Lower leg skin (tissue), 4 donors: ENCODE data around the gene UBA6. TPM values are rescaled to one million over a fixed set of nuclear protein-coding genes. Genes with fewer than 3 reads are reported as not detected.

Experiments
- DNase-seq, 2 donors: peaks; one replicate each; pipeline ENCODE4 v3.0.0-alpha.2; 2019; ENCODE audit warnings: low spot score in 2 of 2
- H3K4me3 ChIP-seq: fragments of 200-600 bp; sonication (generic); 2 replicates; pipeline ENCODE4 v1.5.1; 2017; ENCODE audit warnings: mild to moderate bottlenecking, low read depth; ENCODE audit not compliant: poor library complexity, severe bottlenecking
- CTCF ChIP-seq, 3 donors: fragments of 450-650 bp; IDR thresholded peaks; one replicate each; pipeline ENCODE4 v1.5.1; 2016; ENCODE audit warnings: antibody characterized with exemption in 3 of 3, mild to moderate bottlenecking in 3 of 3, moderate library complexity in 2 of 3
- POLR2A ChIP-seq, 2 donors: fragments of 450-650 bp; IDR thresholded peaks; one replicate each; pipeline ENCODE4 v1.6.1; 2016 to 2017; ENCODE audit warnings: antibody characterized with exemption in 2 of 2, mild to moderate bottlenecking in 1 of 2, moderate library complexity in 1 of 2
- whole genome bisulfite sequencing, 2 donors: methylation state at CpG; one replicate each; pipeline ENCODE4 v1.1.5; 2018; 5-methylcytosine and 5-hydroxymethylcytosine counted together
- intact Hi-C: fragments of 100-400 bp; cut with DNase I; formaldehyde crosslinking; loops from one replicate; pipeline ENCODE4 v1.15.0; 2023; ENCODE audit warnings: low total_unique reads
- total RNA-seq, 4 donors: library from RNA; depleted of rRNA; stranded (reverse); fragments of >200 nt; gene quantifications; one replicate each; pipeline ENCODE4 v1.1.0, GENCODE V29; 2016

UBA6 gene
- total RNA-seq, 4 donors from 2014 or later, result 37.0 to 59.9 (median 43.4) TPM

GRCh38 chr4:67632492-67632891 lies 68.5 kb downstream of the UBA6 start:
- TF ChIP-seq POLR2A (IDR thresholded peaks at IDR 0.05) (no peak), CTCF (IDR thresholded peaks at IDR 0.05) (no peak)
- no peak overlapping the region for H3K4me3 ChIP-seq
- 80 to 85% methylated on average over 3 of the region's 3 CpGs for WGBS, 2 donors
- no peak for DNase-seq
- intact Hi-C loops, result no loop called here

GRCh38 chr4:67624939-67625338 lies 76.0 kb downstream of the UBA6 start:
- intact Hi-C loops, result no loop called here
- DNase-seq, result no peak
- no peak for TF ChIP-seq POLR2A (IDR thresholded peaks at IDR 0.05)
- no peak for TF ChIP-seq CTCF (IDR thresholded peaks at IDR 0.05)
- no peak overlapping the region for H3K4me3 ChIP-seq
- 79 to 81% methylated on average over 3 of the region's 3 CpGs for WGBS, 2 donors

GRCh38 chr4:67616478-67616877 lies 84.5 kb downstream of the UBA6 start:
- no peak overlapping the region for H3K4me3 ChIP-seq
- DNase-seq, result no peak
- TF ChIP-seq POLR2A (IDR thresholded peaks at IDR 0.05) (no peak), CTCF (IDR thresholded peaks at IDR 0.05) (no peak)
- WGBS, 2 donors, result 71 to 75% methylated on average over 1 of the region's 1 CpG
- intact Hi-C loops, result no loop called here

GRCh38 chr4:67615119-67615518 lies 85.8 kb downstream of the UBA6 start:
- no peak overlapping the region for H3K4me3 ChIP-seq
- 94 to 97% methylated on average over 5 of the region's 5 CpGs for WGBS, 2 donors
- TF ChIP-seq POLR2A (IDR thresholded peaks at IDR 0.05) (no peak), CTCF (IDR thresholded peaks at IDR 0.05) (no peak)
- intact Hi-C loops, result no loop called here
- DNase-seq, result no peak

GRCh38 chr4:67614186-67614585 lies 86.8 kb downstream of the UBA6 start:
- no peak for TF ChIP-seq CTCF (IDR thresholded peaks at IDR 0.05)
- no peak for TF ChIP-seq POLR2A (IDR thresholded peaks at IDR 0.05)
- WGBS, 2 donors, result 90 to 92% methylated on average over 4 of the region's 4 CpGs

GRCh38 chr4:67608027-67608426 lies 92.9 kb downstream of the UBA6 start:
- intact Hi-C loops, result no loop called here
- 60 to 69% methylated on average over 4 of the region's 4 CpGs for WGBS, 2 donors
- H3K4me3 ChIP-seq, result no peak overlapping the region
- no peak for DNase-seq
- no peak for TF ChIP-seq POLR2A (IDR thresholded peaks at IDR 0.05)
- no peak for TF ChIP-seq CTCF (IDR thresholded peaks at IDR 0.05)

More at GRCh38 chr4:67614186-67614585, 86.8 kb downstream of the UBA6 start:
- no peak overlapping the region for H3K4me3 ChIP-seq
- no peak for DNase-seq
- intact Hi-C loops, result no loop called here
